Measurements from ENCODE around the gene THAP11.

Gene THAP11

DNA sequence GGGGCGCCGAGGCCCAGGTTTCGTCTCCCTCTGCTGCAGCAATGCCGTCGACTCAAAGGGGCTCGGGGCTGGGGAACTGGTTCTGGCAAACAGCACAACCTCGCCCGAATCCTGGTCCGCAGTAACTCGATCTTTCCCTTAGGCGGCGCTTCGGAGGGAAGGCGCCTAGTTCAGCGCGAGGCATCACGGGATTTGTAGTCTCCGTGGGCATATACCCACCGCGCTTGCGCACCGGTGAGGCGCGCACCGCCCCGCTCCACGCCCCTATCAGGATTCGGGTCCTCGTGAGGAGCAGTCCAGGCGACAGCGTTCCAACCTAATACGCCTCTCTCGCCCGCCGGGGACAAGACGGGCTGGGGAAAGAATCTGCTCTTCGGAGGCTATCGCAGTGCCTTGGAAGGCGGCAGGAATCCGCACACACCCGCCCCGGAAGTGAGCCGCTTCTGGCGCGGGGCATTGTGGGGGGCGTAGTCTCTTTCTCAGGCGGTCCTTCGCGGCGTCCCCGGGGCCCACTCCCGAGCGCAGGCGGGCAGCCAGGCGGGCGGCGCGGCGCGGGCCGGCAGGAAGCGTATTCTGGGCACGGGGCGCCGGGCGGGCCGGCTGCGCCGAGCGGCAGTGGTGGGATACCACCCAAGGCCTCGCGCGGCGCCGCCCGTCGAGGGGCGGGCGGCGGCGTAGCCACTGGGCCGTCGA is at the start of gene THAP11:
Gene THAP11, plus strand, starts transcription at position 505 of the 693 bp plus-strand sequence. CDS start 235 bp downstream, outside the sequence.
- TF ChIP-seq, protein P1, sequence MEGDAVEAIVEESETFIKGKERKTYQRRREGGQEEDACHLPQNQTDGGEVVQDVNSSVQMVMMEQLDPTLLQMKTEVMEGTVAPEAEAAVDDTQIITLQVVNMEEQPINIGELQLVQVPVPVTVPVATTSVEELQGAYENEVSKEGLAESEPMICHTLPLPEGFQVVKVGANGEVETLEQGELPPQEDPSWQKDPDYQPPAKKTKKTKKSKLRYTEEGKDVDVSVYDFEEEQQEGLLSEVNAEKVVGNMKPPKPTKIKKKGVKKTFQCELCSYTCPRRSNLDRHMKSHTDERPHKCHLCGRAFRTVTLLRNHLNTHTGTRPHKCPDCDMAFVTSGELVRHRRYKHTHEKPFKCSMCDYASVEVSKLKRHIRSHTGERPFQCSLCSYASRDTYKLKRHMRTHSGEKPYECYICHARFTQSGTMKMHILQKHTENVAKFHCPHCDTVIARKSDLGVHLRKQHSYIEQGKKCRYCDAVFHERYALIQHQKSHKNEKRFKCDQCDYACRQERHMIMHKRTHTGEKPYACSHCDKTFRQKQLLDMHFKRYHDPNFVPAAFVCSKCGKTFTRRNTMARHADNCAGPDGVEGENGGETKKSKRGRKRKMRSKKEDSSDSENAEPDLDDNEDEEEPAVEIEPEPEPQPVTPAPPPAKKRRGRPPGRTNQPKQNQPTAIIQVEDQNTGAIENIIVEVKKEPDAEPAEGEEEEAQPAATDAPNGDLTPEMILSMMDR (IDR thresholded peaks at IDR 0.05; ENCODE audit: insufficient read depth, missing control alignments): peak; percentile 84
- DNase-seq (ENCODE audit: insufficient read length, low spot score): peak; percentile 68
- FAIRE-seq: no peak

DNA sequence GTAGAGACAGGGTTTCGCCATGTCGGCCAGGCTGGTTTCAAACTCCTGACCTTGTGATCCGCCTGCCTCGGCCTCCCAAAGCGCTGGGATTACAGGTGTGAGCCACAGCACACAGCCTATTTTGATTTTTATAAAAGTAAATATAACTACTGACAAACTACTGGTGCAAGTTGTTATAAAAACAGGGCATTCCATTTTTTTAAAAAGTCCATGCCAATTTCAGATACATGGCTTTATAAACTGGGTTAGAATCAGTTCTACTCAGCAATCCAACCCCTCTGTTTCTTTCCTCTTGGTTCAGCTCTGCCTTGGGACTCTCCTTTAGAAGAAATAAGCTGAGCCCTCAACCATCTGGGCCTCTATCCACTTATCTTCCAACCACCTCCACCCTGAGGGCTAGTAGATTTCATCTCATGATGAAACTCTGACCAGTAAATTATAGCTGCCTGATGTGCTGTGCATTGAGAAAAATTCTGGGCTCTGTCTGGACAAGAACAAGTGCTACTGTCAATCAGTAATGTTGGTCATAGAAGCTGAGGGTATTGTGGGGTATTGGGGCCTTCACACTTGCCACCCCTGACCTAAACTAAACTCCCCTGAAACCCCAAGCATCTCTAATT is 45.9 kb upstream of the THAP11 start:
- TF ChIP-seq, protein P1 (IDR thresholded peaks at IDR 0.05; ENCODE audit: insufficient read depth, missing control alignments): no peak
- FAIRE-seq (no peak), DNase-seq (ENCODE audit: insufficient read length, low spot score) (no peak)

DNA sequence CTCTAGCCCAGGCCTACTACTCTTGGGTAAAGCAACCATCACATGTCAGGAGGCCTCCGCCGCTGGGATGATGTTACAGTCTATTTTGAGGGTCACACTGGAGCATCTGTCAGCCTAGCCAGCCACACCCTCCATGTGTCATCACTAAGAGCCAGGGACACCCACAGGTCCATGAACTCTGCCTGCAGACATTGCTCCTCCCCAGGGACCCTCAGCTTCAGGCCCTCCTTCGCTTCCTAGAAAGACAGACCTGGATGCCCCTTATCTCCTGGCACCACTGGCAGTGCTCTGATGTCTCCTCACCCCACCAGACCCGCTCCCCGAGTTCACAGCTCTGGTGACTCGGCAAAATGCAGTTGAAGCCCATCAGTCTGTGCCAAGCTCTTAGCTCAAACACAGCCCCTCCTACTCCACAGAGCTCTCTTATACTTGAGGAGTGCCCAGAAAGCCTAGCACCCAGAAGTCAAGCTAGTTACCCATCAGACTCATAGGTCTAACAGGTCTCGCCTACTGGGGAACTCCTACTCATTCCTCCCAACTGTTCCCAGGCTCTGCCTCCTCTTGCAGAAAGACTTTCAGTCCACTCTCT is 41.7 kb upstream of the THAP11 start:
- no peak for FAIRE-seq

DNA sequence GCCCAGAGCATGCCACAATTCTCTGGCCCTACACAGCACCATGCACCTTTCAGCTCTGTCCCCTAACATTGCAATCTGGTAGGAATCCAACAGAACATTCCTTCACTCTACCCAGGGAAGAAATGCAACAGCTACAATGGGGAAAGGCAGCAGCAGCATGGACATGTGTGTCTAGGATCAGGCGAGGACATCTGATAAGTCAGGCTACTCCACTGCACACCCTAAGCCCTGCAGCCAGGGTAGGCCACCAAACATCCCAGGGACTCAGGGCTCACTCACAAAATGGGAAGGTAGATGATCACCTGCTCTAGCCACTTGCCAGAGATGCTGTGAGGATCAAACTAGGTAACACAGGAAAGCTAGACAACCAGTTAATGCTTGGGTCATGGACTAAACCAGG is 40.9 kb upstream of the THAP11 start:
- FAIRE-seq (no peak), DNase-seq (ENCODE audit: insufficient read length, low spot score) (no peak)
- TF ChIP-seq, protein P1 (IDR thresholded peaks at IDR 0.05; ENCODE audit: insufficient read depth, missing control alignments): no peak

More for the DNA sequence above, 41.7 kb upstream of the THAP11 start:
- no peak for DNase-seq (ENCODE audit: insufficient read length, low spot score)
- TF ChIP-seq, protein P1 (IDR thresholded peaks at IDR 0.05; ENCODE audit: insufficient read depth, missing control alignments): no peak

DNA sequence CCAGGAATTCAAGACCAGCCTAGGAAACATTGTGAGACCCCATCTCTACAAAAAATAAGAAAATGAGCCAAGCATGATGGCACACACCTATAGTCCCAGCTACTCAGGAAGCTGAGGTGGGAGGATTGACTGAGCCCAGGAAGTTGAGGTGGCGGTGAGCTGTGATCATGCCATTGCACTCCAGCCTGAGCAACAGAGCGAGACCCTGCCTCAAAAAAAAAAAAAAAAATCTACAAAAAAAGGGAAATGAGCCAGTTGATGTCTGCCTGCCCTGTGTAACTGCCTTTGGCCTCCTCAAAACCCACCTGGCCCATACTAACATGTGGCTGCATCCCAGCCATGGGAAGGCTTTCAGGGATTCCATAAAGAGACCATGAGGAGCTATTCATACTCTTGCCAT is 40.2 kb upstream of the THAP11 start:
- TF ChIP-seq, protein P1 (IDR thresholded peaks at IDR 0.05; ENCODE audit: insufficient read depth, missing control alignments): no peak
- DNase-seq (ENCODE audit: insufficient read length, low spot score) (no peak), FAIRE-seq (no peak)

DNA sequence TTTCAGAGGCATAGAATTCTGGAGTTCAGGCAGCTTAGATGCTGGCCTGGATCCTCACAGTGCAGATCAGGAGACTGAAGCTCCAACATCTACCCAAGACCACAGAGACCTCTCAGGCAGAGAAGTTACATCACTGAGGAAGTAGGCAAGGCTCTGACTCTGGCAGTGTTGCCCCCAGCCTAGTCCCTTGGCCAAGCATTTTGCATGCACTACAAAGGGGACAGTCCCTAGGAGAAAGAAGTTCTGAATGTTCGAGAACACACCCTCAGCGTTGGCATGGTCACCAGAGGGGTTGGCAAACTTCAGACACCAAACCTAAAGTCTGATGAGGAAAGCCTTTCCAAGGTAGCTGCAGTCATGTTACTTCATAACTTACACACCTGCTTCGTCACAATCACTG is 38.2 kb upstream of the THAP11 start:
- TF ChIP-seq, protein P1 (IDR thresholded peaks at IDR 0.05; ENCODE audit: insufficient read depth, missing control alignments): no peak
- FAIRE-seq (no peak), DNase-seq (ENCODE audit: insufficient read length, low spot score) (no peak)
